Testis (tissue), 2 donors: ENCODE measurements around the gene AK4.

Experiments used
- CTCF ChIP-seq, 3 experiments: fragments of 450-650 bp in 2 of 3; fragments of 200-600 bp in 1 of 3; sonication (generic) in 1 of 3; IDR thresholded peaks; one replicate each; pipeline ENCODE4 v1.5.1; 2016 to 2019; ENCODE audit warnings: antibody characterized with exemption in 3 of 3, mild to moderate bottlenecking in 2 of 3, moderate library complexity in 1 of 3
- POLR2A ChIP-seq: fragments of 450-650 bp; IDR thresholded peaks from one replicate; pipeline ENCODE4 v1.6.1; 2017; ENCODE audit warnings: antibody characterized with exemption, mild to moderate bottlenecking, moderate library complexity

- TF ChIP-seq CTCF (IDR thresholded peaks at IDR 0.05) (no peak), POLR2A (no peak)
These were observed 402 bp upstream of the AK4 start for GRCh38 chr1:65147424-65148177.
